Esophagus (tissue), 2 donors: ENCODE data around the gene CREBBP. TPM values are rescaled to one million over a fixed set of nuclear protein-coding genes. Genes with fewer than 3 reads are reported as not detected.
A peak's percentile ranks its signal among the peaks of the same experiment; 100 is the strongest.

Experiments used
- H3K27ac ChIP-seq, 2 donors: one replicate each; pipeline ENCODE4 v1.5.1; 2013; ENCODE audit warnings: low read depth in 2 of 2, mild to moderate bottlenecking in 2 of 2, inconsistent platforms in 1 of 2, low read length in 1 of 2, moderate library complexity in 1 of 2
- H3K27me3 ChIP-seq, 2 donors: one replicate each; pipeline ENCODE4 v1.6.1; 2013; ENCODE audit warnings: low read length in 2 of 2, control low read depth in 1 of 2, mild to moderate bottlenecking in 1 of 2; ENCODE audit not compliant: insufficient read depth in 2 of 2, control insufficient read depth in 1 of 2
- H3K36me3 ChIP-seq, 2 donors: one replicate each; pipeline ENCODE4 v1.6.1; 2013; ENCODE audit warnings: low read length in 1 of 2; ENCODE audit not compliant: control insufficient read depth in 2 of 2, insufficient read depth in 2 of 2
- H3K4me1 ChIP-seq, 2 donors: one replicate each; pipeline ENCODE4 v1.6.1; 2013; ENCODE audit warnings: low read length in 1 of 2; ENCODE audit not compliant: control insufficient read depth in 2 of 2, insufficient read depth in 2 of 2
- H3K4me3 ChIP-seq, 2 donors: one replicate each; pipeline ENCODE4 v1.5.1; 2013; ENCODE audit warnings: low read length in 2 of 2, mild to moderate bottlenecking in 2 of 2, low read depth in 1 of 2, moderate library complexity in 1 of 2
- H3K9me3 ChIP-seq, 2 donors: one replicate each; pipeline ENCODE4 v1.6.1; 2013; ENCODE audit warnings: mild to moderate bottlenecking in 2 of 2, low read depth in 1 of 2, low read length in 1 of 2, moderate library complexity in 1 of 2; ENCODE audit not compliant: control insufficient read depth in 2 of 2, insufficient read depth in 1 of 2
- WGBS, 2 donors: extraction: QIAGEN DNeasy Blood & Tissue Kit; methylation state at CpG; one replicate each; pipeline ENCODE4 v1.1.7; 2013; 5-methylcytosine and 5-hydroxymethylcytosine counted together
- polyA plus RNA-seq, 2 donors: library from polyadenylated mRNA; stranded (reverse); fragments of 200-250 nt; gene quantifications; one replicate each; pipeline ENCODE4 v1.2.3, GENCODE V29; 2013
- donor health status: healthy with polysubstance abuse.
- donor health status: Bipolar disorder and iron deficiency.

CREBBP gene
- polyA plus RNA-seq, 2 donors = 8.4 to 20.2 TPM

- H3K4me1 ChIP-seq = peaks cover 5 to 16% of the 10 kb centered on the region in 2 donors
- WGBS, 2 donors = 84 to 92% methylated on average over 7 of the region's 7 CpGs
- H3K27ac ChIP-seq = no peak overlapping the region
- no peak overlapping the region for H3K4me3 ChIP-seq
- H3K27me3 ChIP-seq = no peaks in the 10 kb centered on the region
- H3K36me3 ChIP-seq = no peaks in the 10 kb centered on the region
- H3K9me3 ChIP-seq = no peaks in the 10 kb centered on the region
These were observed 20.6 kb downstream of the CREBBP start for GRCh38 chr16:3859889-3860288.

- H3K27me3 ChIP-seq = no peaks in the 10 kb centered on the region
- H3K27ac ChIP-seq = no peak overlapping the region
- peaks cover 4 to 15% of the 10 kb centered on the region in 2 donors for H3K4me1 ChIP-seq
- no peak overlapping the region for H3K4me3 ChIP-seq
- H3K9me3 ChIP-seq = no peaks in the 10 kb centered on the region
- H3K36me3 ChIP-seq = peaks cover 0 to 2% of the 10 kb centered on the region in 2 donors
These were observed 21.7 kb downstream of the CREBBP start for GRCh38 chr16:3858801-3859200.

- 47 to 50% methylated on average over 12 of the region's 12 CpGs for WGBS, 2 donors
- peak overlapping the region; percentile 16 to 63 for H3K27ac ChIP-seq
- H3K4me1 ChIP-seq = peaks cover 4 to 12% of the 10 kb centered on the region in 2 donors
These were observed 23.1 kb downstream of the CREBBP start for GRCh38 chr16:3857189-3858043.

GRCh38 chr16:3856367-3857141 is 24.0 kb downstream of the CREBBP start:
- WGBS, 2 donors = 82 to 88% methylated on average over 6 of the region's 6 CpGs

More at GRCh38 chr16:3857189-3858043, 23.1 kb downstream of the CREBBP start:
- no peaks in the 10 kb centered on the region for H3K27me3 ChIP-seq
- H3K4me3 ChIP-seq = no peak overlapping the region
- no peaks in the 10 kb centered on the region for H3K9me3 ChIP-seq
- H3K36me3 ChIP-seq = peaks cover 2% of the 10 kb centered on the region in 2 donors

GRCh38 chr16:3854750-3855541 is 25.6 kb downstream of the CREBBP start:
- Histone ChIP-seq H3K27me3 (no peaks in the 10 kb centered on the region), H3K9me3 (no peaks in the 10 kb centered on the region), H3K36me3 (peaks cover 2 to 10% of the 10 kb centered on the region in 2 donors), H3K4me1 (peaks cover 10 to 12% of the 10 kb centered on the region in 2 donors), H3K27ac (no peak overlapping the region), H3K4me3 (no peak overlapping the region)
- 71 to 76% methylated on average over 19 of the region's 19 CpGs for WGBS, 2 donors

More at GRCh38 chr16:3856367-3857141, 24.0 kb downstream of the CREBBP start:
- H3K4me3 ChIP-seq = no peak overlapping the region
- H3K27ac ChIP-seq = peak overlapping the region in 1 of 2 donors; percentile 63
- peaks cover 4 to 12% of the 10 kb centered on the region in 2 donors for H3K4me1 ChIP-seq
- H3K36me3 ChIP-seq = peaks cover 2% of the 10 kb centered on the region in 2 donors
- H3K9me3 ChIP-seq = no peaks in the 10 kb centered on the region
- H3K27me3 ChIP-seq = no peaks in the 10 kb centered on the region

- peaks cover 7 to 20% of the 10 kb centered on the region in 2 donors for H3K36me3 ChIP-seq
- no peak overlapping the region for H3K27ac ChIP-seq
- WGBS, 2 donors = 80 to 81% methylated on average over 10 of the region's 10 CpGs
- H3K4me1 ChIP-seq = peaks cover 6% of the 10 kb centered on the region in 2 donors
- H3K9me3 ChIP-seq = no peaks in the 10 kb centered on the region
- no peak overlapping the region for H3K4me3 ChIP-seq
- no peaks in the 10 kb centered on the region for H3K27me3 ChIP-seq
These were observed 30.0 kb downstream of the CREBBP start for GRCh38 chr16:3850544-3850899.

GRCh38 chr16:3849751-3850543 is 30.6 kb downstream of the CREBBP start:
- H3K27ac ChIP-seq = peak overlapping the region in 1 of 2 donors; percentile 30
- no peaks in the 10 kb centered on the region for H3K27me3 ChIP-seq
- 94 to 95% methylated on average over 19 of the region's 19 CpGs for WGBS, 2 donors
- no peak overlapping the region for H3K4me3 ChIP-seq
- H3K9me3 ChIP-seq = no peaks in the 10 kb centered on the region
- peaks cover 7 to 20% of the 10 kb centered on the region in 2 donors for H3K36me3 ChIP-seq
- H3K4me1 ChIP-seq = peaks cover 6% of the 10 kb centered on the region in 2 donors

- 76 to 81% methylated on average over 6 of the region's 6 CpGs for WGBS, 2 donors
- Histone ChIP-seq H3K36me3 (peaks cover 5 to 18% of the 10 kb centered on the region in 2 donors), H3K9me3 (no peaks in the 10 kb centered on the region), H3K4me1 (peaks cover 2 to 6% of the 10 kb centered on the region in 2 donors), H3K4me3 (no peak overlapping the region), H3K27me3 (no peaks in the 10 kb centered on the region), H3K27ac (no peak overlapping the region)
These were observed 33.9 kb downstream of the CREBBP start for GRCh38 chr16:3846595-3847091.
